Body of pancreas (tissue), 4 donors: ENCODE measurements around the gene C19orf73. TPM values are rescaled to one million over a fixed set of nuclear protein-coding genes. Genes with fewer than 3 reads are reported as not detected.

Source experiments
- ATAC-seq: fragments of 150-250 bp; one replicate; pipeline ENCODE4 v1.9.1; 2016
- DNase-seq, 4 donors: peaks; one replicate each; pipeline ENCODE4 v3.0.0-alpha.2; 2019
- H3K27ac ChIP-seq, 4 donors: fragments of 200-600 bp; sonication (generic); 1 replicate in 3 of 4; 2 replicates in 1 of 4; pipeline versions ENCODE4 v1.5.1 to v1.6.1; 2016 to 2019; ENCODE audit warnings: mild to moderate bottlenecking in 1 of 4, mixed read lengths in 1 of 4, moderate library complexity in 1 of 4
- H3K27me3 ChIP-seq, 2 donors: fragments of 200-600 bp; sonication (generic); one replicate each; pipeline ENCODE4 v1.6.0; 2016; ENCODE audit warnings: mild to moderate bottlenecking in 1 of 2
- H3K36me3 ChIP-seq, 2 donors: fragments of 200-600 bp; sonication (generic); replicated peaks in 1 of 2; 2 replicates each; pipeline ENCODE4 v1.5.1; 2016; ENCODE audit warnings: low read depth in 2 of 2; ENCODE audit not compliant: insufficient read depth in 1 of 2
- H3K4me1 ChIP-seq: fragments of 200-600 bp; sonication (generic); one replicate; pipeline ENCODE4 v1.6.0; 2016
- H3K4me3 ChIP-seq, 2 donors: fragments of 200-600 bp; sonication (generic); 1 replicate in 1 of 2; 2 replicates in 1 of 2; pipeline ENCODE4 v1.5.1; 2016 to 2019
- H3K9me3 ChIP-seq, 3 donors: fragments of 200-600 bp; sonication (generic); 1 replicate in 2 of 3; 2 replicates in 1 of 3; pipeline ENCODE4 v1.5.1; 2016
- CTCF ChIP-seq, 7 experiments: fragments of 450-650 bp in 4 of 7; fragments of 200-600 bp in 3 of 7; sonication (generic) in 3 of 7; IDR thresholded peaks; one replicate each; pipeline ENCODE4 v1.5.1; 2016 to 2019; ENCODE audit warnings: antibody characterized with exemption in 7 of 7
- POLR2A ChIP-seq, 3 donors: fragments of 450-650 bp; IDR thresholded peaks; one replicate each; pipeline ENCODE4 v1.6.1; 2016; ENCODE audit warnings: antibody characterized with exemption in 3 of 3, mild to moderate bottlenecking in 2 of 3
- WGBS, 2 donors: methylation state at CpG; one replicate each; pipeline ENCODE4 v1.1.5; 2017; 5-methylcytosine and 5-hydroxymethylcytosine counted together
- intact Hi-C: fragments of 100-400 bp; cut with DNase I; formaldehyde crosslinking; loops from one replicate; pipeline ENCODE4 v1.15.1; 2023
- total RNA-seq, 2 donors: library from RNA; depleted of rRNA; stranded (reverse); fragments of >200 nt; gene quantifications; one replicate each; pipeline ENCODE4 v1.1.0, GENCODE V29; 2016

The C19orf73 gene
- total RNA-seq, 2 donors from 2014 or later, result 2.3 TPM; not detected in 1

DNA sequence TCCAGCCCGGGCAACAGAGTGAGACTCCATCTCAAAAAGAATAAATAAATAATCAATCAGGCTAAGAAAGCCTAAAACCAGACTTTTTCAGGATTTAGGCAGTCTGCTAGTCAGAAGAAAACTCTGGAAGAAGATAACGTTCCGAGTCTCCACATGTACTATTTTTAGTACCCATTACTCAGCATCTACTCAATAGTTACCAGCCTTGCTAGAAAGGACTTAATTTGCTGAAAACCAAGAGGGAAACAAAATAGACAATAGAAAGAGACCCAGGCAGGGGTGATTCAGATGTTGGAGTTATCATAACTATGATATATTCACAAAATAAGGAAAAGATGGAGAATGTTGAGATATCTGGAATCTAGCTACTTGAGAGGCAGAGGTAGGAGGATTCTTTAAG lies 8.4 kb downstream of the C19orf73 start:
- ATAC-seq, result no peak
- H3K9me3 ChIP-seq, result no peaks in the 10 kb centered on the region

DNA sequence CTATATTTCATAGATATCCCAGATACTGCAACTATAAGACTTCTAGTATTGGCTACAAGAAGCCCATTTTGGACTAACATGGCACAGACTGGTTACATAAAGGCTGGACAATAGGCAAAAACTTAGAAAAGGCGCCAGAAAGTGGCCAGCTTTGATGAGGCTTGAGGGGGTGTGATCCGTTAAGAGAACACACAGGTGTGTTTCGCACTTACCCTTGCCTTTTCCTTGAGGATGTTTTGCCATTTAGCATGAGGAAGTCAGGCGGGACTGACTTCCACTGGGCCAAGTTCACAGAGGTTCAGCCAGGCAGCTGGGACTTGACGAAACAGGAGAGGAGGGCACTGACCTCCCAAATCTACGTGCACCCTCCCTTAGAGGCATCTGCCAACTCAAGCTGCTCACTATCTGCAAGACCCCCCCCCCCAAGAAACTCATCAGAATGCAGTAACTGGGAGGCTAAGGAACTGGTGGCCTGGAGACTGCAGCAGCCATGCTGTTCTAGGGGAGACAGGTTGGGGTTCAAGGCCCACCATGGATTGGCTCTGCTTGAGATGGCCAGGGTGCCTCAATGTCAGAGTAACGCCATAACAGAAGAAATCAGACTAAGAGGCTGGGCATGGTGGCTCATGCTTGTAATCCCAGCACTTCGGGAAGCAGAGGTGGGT lies 9.2 kb downstream of the C19orf73 start:
- Histone ChIP-seq H3K27ac (no peak overlapping the region), H3K4me3 (no peak overlapping the region), H3K27me3 (no peaks in the 10 kb centered on the region), H3K4me1 (peaks cover 14% of the 10 kb centered on the region), H3K9me3 (no peaks in the 10 kb centered on the region), H3K36me3 (peaks cover 4 to 5% of the 10 kb centered on the region in 2 donors)
- ATAC-seq (no peak), DNase-seq (no peak)
- 81 to 89% methylated on average over 8 of the region's 8 CpGs for WGBS, 2 donors
- intact Hi-C loops, result loop anchor here (5.0 kb wide), 1 partner anchor 38 kb away; no protein-coding TSS in a partner anchor
- TF ChIP-seq CTCF (IDR thresholded peaks at IDR 0.05), result no peak
- TF ChIP-seq POLR2A (IDR thresholded peaks at IDR 0.05), result no peak

More for the DNA sequence above, 8.4 kb downstream of the C19orf73 start:
- DNase-seq, result no peak
- H3K4me3 ChIP-seq, result no peak overlapping the region
- no peak overlapping the region for H3K27ac ChIP-seq
- TF ChIP-seq CTCF (IDR thresholded peaks at IDR 0.05), result no peak
- no peak for TF ChIP-seq POLR2A (IDR thresholded peaks at IDR 0.05)
- H3K36me3 ChIP-seq, result peaks cover 0 to 5% of the 10 kb centered on the region in 2 donors
- intact Hi-C loops, result loop anchor here (5.0 kb wide), 1 partner anchor 37 kb away; no protein-coding TSS in a partner anchor
- no peaks in the 10 kb centered on the region for H3K27me3 ChIP-seq
- peaks cover 14% of the 10 kb centered on the region for H3K4me1 ChIP-seq
- WGBS, 2 donors, result 29 to 37% methylated on average over 3 of the region's 3 CpGs

DNA sequence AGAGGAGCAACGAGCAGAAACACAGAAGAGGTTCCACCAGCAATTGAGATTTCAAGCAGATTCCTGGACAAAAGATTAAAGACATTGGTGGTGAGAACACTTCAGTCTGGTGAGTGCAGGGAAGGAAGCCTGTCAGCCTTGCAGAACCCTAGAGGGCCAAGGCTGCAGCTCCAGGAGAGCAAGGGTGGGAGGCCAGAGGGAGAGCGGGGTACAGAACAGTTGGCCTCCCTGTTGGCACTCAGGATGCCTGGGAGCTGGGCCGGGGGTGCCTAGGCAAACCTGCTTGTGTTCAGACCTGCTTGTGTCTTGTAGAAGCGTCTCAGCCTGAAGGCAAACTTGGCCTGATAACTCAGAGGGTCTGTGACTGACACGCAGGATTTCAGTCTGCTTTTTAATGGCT lies 9.9 kb downstream of the C19orf73 start:
- no peak overlapping the region for H3K27ac ChIP-seq
- ATAC-seq (no peak), DNase-seq (no peak)
- no peaks in the 10 kb centered on the region for H3K27me3 ChIP-seq
- H3K9me3 ChIP-seq, result no peaks in the 10 kb centered on the region
- WGBS, 2 donors, result 79 to 87% methylated on average over 5 of the region's 5 CpGs
- no peak for TF ChIP-seq POLR2A (IDR thresholded peaks at IDR 0.05)
- TF ChIP-seq CTCF (IDR thresholded peaks at IDR 0.05), result no peak
- intact Hi-C loops, result no loop called here
- peaks cover 5 to 7% of the 10 kb centered on the region in 2 donors for H3K36me3 ChIP-seq
- H3K4me1 ChIP-seq, result peaks cover 13% of the 10 kb centered on the region
- no peak overlapping the region for H3K4me3 ChIP-seq

GRCh38 chr19:49107625-49108459 lies 11.1 kb downstream of the C19orf73 start:
- intact Hi-C loops, result no loop called here
- H3K4me3 ChIP-seq, result no peak overlapping the region
- H3K27me3 ChIP-seq, result no peaks in the 10 kb centered on the region
- H3K27ac ChIP-seq, result no peak overlapping the region
- TF ChIP-seq CTCF (IDR thresholded peaks at IDR 0.05) (no peak), POLR2A (IDR thresholded peaks at IDR 0.05) (no peak)
- 94 to 97% methylated on average over 86 to 93 of the region's 93 CpGs for WGBS, 2 donors
- H3K36me3 ChIP-seq, result peaks cover 6 to 7% of the 10 kb centered on the region in 2 donors
- DNase-seq (no peak), ATAC-seq (no peak)
- H3K4me1 ChIP-seq, result peaks cover 8% of the 10 kb centered on the region
- H3K9me3 ChIP-seq, result no peaks in the 10 kb centered on the region
